HG03196 (cell line): ENCODE results near the gene NHSL2.

Experiments used
- ATAC-seq: cut with Tn5 transposase; IDR thresholded peaks from one replicate; pipeline ENCODE4 v1.9.1; 2021; ENCODE audit not compliant: unreplicated experiment

The NHSL2 gene

DNA sequence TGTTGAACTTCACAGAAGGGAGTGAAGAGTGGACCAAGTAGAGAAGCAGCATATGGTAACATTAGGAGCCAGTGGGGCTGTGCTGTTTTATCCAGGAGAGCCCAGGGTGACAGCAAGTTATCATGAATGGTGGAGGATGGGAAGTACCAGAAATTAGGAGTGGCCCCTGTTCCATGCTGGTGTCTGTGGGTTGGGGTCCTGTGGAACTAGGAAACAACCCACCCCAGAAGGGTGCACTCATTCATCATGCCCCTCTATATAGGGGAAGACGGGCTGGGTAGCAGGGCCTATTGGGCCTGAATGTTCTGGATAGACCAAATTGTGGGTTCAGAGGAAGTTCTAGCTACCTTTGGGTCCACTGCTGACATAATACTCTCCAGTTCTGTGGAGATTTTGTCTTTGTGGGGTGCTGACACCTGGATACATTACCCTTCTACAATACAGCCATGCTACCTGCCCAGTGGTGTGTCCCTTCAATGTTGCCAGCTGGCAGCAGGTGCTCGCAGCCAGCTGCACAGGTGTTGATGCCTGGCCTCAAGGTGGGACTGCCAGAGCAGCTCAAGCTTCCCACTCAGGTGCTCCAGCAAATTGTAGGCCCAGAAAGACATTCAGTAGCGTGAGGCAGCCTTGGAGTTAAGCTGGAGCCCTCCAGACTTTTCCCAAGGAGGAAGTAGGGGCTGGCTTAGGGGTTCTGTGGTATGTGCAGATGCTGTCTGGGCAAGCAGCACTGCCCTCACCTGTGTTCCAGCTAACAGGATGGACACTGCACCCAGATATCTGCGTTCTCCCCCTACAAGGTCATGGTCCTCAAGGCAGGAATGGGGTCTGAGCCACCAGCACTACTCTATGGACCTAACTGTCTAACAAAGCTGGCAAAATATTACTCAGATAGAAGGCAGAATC, 106.5 kb downstream of the NHSL2 start:
- no peak for ATAC-seq

DNA sequence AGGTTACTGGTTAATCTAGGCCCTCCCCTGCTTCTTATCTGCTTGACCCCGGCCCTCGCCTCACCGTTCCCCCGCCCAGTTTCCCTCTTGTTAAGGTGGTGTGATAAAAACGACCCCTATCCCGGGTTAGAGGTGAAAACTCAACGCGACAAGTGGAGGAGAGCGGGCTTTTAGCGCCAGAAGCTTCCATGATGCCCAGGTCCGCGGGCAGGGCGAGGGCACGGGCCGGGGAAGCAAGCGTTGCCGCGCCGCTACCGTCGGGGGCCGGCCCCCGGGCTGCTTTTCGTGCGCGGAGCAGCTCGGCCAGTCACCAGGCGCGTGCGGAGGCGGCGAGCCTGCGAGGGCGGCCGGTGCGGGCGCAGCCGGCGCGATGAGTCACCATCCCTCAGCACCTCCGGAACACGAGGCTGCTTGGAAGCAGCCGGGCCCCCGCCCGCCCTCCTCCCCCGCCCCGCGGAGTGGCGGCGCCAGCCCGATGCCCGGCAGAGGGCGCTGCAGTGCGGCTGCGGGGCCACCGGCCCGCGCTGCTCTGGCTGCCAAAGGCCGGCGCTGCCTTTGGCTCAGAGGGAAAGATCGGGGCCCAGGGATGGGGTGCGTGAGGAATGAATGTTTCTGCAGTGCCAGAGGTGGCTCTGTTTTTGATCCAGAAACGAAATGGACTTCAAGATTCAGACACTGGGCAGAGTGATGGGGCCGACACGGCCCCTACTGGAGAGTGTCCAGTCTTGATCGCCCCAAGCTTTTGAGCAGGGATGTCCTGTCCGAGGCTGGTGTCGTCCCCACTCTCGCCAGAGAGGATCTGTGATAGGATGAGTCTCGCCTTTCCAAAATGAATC, 107.8 kb downstream of the NHSL2 start:
- peak; percentile 67 for ATAC-seq

DNA sequence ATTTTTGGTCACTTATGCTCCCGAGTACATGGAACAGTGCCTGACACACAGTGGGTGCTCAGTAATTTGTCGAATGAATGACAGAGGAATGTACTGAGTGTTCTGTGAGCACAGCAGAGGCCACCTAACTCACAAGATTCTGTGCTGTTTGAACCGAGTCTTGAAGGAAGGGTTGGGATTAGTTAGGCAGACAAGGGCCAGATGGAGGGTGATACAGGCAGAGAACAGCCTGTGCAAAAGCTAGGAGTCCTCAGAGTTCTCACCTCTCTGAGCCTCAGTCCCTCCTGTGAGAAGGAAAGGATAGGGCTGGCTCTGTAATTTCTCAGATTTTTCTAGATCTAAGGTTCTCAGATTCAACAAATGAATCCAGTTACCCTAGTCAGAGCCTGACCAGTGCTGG, 108.8 kb downstream of the NHSL2 start:
- no peak for ATAC-seq

DNA sequence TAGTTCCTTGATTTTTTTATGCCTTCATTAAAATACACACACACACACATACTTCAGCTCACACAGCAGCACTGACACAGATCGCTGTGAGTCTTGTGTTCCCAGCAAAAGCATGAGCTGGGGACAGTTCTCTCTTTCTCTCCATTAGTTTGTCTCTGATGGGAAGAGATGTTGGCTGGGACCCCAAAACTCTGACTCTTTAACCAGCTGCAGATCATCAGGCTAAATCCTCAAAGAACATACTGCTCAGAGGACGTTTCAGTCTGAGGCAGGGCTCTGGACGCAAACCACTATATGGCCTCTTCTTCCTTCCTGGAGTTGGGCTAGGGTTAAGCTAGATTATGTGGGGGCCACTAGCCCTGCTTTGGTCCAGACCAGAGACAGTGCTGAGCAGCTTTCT, 109.6 kb downstream of the NHSL2 start:
- ATAC-seq: no peak

DNA sequence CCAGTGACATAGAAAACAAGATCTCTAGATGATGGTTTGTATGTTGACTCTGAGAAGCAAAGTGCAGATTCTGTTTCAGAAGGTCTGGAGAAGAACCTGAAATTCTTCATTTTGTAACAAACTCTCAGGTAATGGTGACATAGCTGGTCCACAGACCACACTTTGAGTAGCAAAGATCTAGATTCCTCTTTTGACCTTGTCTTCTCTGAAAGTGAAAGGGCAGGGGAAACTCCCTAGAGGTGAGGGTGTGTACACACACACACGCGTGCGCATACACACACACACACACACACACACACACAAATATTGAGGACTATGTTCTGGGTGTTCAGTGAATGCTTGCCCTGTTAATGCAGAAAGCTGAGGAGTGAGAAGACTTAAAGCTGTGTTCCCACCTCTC, 110.1 kb downstream of the NHSL2 start:
- ATAC-seq: no peak

DNA sequence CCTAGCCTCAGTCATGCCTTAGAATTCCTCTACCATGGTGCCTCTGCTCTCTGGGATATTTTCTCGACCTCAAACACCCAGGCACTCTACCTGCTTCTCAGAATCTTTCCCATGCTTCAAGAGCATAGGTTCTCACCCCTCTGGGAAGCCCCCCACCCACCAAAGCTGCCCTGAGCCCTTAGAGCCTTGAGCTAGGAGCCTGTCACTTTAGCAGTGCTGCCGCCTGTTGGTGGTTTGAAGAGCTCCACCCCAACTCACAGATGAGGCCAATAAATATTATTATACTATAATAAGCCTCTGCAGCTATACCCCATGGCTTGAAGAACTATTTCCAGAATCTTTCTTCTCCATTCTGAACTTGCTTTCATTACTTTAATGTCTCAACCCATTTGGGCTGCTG, 111.3 kb downstream of the NHSL2 start:
- ATAC-seq: no peak

DNA sequence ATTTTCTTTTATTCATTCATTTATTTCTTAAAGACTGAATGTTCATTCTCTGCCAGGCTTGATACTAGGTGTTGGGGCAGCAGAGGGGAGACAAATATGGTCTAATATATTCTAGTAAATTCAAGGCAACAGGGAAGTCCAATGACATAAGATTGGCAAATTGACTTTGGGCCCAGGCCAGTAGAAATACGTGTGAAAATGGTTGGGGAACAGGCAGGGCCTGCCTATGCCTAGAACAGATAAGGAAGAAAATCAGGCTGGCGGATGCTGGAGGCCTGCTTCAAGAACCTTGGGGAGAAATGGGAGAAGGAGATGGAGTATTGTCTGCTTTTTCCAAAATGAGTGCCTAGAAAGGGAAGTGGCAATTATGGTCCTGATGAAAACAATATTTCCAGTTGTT, 112.4 kb downstream of the NHSL2 start:
- no peak for ATAC-seq

DNA sequence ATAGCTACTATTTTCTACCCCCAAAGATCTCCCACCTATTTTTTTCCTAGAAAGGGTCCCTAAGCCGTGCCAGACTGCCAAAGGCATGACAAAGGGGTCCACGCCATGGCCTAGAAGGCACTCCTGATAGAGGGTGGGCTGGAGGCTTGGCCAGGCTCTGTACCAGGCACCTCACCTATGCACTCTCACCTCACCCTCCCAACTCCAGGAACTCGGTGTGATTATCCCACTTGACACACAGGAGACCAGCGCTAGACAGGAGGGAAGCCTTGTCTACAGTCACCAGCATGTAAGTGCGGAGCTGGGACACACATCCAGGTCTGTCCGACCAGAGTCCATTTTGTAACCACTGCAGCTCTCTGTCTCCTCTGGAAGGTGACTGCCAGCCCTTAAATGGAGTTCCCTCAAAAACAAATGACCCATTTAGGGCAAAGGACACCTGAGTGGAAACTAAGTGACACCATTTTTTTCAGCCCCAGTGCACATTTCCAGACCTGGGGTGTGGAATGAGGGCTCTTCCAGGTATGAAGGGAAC, 114.7 kb downstream of the NHSL2 start:
- no peak for ATAC-seq

DNA sequence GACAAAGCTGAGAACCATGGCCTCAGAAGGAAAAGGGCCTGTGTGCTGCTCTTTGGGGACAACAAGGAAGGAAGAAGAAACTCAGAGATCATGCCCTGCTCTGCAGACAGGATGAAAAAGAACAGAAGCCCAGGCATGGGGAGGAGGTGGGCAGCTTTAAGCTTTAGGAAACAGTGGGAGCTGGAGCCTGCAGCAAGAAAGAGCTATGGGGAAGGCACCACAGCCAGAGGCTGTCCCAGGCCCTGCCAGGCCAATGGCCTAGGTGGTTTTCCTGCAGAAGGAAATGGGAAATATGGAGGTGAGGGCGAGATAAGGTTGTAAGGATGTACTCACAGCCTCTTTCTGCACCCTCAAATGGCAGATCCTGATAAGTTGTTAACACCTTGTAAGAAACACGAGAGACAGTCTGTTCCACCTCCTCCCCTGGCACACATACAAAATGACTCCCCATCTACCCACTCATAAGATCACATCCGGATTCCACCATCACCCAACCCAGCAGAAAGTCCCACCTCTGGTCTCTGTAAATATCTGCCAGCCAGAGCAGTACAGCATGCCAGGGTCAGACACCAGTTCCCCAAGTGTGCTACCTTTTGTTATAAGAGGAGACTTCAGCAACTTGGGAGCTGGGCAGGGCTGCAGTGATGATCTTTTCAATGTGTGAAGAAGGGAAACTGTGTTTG, 115.8 kb downstream of the NHSL2 start:
- no peak for ATAC-seq

DNA sequence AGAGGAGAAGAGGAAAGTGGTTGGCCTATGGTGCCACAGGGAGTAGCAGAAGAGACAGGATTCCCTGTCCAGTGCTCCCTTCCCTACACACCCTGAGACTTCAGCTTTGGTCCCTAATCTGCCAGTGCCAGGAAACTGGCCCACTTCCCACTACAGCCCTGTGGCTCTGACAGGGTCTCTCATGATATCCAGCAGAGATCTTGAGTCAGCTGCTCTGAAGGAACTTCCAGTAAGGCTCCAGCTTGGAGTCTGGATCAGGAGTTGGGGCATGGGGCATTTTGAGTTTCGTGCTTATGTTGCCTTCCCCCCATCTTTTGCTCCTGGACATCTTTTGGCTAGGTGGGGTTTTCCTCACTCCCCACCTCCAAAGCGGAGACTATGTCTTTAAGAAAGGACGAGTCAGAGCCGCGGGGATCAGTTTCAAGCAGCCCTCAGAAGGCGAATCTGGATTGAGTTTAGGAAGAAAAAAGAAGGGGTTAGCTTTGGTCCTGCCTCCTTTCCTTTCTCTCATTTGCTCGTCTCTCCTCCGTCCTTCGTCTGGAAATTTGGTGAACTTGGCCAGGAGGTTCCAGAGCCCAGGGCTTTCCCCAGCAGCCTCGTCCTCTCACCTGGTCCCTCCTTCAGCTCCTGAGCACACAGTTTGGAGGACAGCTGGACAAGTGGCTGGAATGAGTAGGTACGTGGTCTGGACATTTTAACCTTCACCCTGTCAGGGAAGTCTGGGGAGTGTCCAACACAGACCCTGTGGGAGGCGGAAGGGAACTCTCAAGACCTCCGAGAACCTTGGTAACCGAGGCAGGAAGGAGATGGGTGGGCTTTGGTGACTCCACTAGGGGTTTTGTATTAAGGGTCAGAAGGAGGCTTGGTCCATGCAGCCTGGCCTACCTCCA, 116.6 kb downstream of the NHSL2 start:
- ATAC-seq: no peak

DNA sequence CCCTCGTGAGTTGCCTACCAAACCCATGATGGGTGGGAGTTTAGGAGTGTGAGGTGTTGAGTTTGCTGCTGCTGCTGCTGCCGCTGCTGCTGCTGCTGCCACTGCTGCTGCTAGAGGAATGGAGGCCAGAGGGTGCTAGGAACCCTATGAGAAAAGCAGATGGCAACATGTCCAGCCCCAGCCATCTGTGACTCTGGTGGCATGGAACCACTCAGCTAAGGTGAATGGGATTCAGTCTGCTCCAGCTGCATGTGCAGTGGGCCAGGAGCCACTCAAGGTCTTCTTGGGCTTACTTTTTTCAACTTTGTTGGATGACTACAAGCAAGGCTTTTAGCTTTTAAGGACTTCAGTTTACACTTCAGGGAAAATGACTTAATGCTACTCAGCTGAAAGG, 117.3 kb downstream of the NHSL2 start:
- no peak for ATAC-seq

DNA sequence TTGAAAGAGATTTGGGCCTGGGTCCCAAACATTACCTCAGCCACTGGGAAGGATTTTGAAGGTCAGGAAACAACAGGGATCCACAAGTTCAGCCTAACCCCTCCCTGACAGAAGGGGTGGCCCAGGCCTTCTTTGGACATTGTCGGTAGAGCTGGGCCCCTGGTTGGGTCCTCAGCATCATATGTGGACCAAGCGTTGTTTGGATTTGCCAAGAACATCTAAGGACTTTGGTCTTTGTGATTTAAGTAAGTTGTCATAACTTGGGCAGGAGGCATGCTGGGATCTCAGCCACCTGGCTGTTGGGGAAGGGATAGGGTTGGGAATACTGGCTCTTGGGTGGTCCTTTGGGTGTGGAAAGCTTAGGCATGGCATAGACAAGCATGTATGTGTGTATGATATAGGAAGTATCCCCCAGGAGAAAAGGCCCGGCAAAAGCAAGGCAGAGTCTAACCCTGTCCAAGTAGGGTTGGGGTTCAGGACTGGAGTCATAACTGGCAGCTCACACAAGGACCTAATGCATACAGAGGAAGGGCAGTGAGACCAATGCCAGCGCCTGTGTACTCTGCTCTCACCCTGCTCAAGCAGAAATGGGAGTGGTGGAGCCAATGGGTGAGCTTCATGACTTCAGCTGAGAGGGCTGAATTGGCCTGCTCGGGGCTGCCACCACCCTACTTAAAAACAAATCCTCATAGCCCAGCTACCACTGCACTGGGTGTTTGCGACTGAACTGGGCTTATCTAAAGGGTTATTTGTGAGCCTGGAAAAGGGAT, 118.2 kb downstream of the NHSL2 start:
- no peak for ATAC-seq

DNA sequence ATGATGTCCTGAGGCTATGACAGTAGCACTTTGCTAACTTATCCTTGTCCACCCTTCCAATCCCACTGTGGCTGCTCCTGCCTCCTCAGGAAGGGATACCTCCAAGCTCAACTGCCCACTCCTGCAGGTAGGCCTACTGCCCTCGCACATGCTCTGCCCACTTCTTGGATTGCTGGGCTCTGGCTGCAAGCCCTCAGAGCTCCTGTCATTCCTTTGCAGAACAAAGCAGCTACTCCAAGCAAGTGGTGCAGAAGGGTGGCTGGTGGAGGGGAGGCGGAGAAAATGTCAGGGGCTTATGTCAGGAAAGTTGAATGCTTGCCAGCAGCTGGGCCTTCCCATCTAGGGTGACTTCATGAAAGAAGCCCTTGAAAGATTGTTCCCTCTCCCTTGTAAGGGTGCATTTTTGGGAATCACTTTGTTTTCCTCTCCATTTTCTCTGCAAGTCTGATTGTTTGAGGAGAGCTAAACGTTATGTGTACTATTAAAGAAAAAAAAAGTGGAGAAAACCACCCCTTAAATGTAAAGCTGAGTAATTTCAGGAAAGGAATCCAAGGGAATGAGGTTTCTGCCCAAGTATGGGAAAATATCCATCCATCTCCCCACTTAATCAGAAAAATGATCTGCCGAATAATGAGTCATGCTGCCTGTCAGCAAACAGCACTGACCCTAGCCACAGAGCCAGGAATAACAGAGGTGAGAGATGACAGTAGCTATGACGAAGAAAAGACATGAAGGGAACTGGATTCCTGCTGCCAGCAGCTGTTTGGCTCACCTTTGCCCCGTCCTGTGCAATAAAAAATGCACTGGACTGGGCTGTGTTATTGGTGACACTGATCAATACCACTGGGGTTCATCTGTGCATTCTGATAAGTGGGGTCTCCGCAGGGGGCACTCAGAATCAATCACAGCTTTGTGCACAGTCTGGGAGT, 119.1 kb downstream of the NHSL2 start:
- no peak for ATAC-seq

DNA sequence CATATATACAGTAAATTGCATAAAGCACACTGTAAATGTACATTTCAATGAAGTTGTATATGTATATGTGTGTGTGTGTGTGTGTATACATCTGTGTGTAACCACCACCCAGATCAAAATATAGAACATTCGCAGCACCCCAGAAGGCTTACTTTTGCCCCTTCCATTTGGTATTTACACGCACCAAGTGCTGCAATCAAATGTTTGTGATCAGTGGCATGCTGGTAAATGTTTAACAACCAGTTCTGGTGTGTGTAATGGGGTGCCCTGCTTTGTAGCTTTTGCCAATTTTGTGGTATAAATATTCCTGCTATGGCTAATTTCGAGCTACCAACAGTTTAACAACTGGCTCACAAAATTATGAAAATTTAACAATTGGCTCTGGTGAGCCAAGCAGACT, 119.8 kb downstream of the NHSL2 start:
- no peak for ATAC-seq

DNA sequence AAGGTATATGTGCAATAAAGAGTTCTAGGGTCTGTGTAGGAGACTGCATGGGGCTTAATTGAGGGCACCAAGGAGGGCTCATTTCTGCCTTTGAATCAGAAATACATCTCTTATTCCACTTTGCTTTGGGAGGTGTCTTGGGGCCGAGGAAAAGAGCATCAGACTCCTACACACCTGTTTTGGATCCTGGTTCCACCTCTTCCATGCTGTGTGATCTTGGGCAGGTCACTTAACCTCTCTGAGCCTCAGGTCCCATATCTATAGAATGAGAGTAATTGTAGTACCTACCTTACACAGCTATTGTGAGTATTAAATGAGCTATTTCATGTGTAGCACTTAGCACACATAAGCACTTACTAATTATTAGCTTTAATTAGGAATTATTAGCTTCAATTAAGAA, 120.5 kb downstream of the NHSL2 start:
- ATAC-seq: no peak

DNA sequence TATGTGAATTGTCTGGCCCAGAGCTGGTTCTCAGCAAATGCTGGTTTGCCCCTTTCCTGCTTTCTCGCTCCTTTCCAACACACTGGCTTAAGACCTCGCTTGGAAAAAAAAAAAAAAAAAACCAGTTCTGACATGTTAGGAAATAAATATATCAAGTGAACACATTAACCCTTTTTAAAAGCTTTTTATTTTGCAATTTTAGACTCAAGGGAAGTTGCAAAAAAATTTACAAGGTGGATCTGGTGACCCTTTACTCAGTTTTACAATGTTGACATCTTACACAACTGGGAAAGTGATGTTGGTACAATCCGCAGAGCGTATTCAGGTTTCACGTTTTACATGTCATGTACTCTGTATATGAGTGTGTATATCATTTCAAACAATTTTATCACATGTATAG, 121.0 kb downstream of the NHSL2 start:
- no peak for ATAC-seq

DNA sequence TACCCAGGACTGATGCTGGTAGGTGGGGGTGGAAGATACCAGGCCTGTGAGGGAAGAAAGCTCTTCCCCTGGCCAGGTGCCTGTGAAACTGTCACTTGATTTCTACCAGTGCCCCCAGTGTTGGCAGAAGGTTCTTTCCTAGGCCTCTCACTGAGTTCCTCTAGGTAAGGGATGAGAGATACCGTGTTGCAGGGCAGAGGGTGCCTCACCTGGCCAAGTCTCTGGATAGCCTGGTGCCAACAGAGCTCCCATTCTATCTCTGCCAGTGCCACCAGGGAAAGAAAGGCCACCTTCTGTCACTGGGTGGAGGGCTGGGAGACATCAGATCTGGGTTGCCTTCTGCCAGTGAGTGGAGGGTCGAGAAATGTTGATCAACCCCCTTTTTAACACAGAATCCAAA, 127.0 kb downstream of the NHSL2 start:
- ATAC-seq: no peak

DNA sequence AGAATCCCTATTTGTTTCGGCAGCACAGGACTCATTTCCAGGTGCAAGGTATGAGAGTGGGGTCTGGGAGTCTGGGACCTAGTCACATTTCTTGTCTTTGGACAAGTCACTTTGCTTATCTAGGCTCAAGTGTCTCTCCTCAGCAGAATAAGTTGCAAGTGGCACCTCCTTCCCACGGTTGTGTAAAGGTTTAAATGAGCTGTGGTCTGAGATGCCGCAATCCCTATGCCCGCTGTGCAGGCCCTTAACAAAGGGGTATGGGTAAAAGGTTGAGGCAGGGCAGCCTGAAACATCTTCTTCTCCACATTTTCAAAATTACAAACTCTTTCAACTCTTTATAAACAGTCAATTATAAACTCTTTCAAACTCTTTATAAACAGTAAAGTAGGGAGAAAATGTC, 127.4 kb downstream of the NHSL2 start:
- ATAC-seq: no peak

DNA sequence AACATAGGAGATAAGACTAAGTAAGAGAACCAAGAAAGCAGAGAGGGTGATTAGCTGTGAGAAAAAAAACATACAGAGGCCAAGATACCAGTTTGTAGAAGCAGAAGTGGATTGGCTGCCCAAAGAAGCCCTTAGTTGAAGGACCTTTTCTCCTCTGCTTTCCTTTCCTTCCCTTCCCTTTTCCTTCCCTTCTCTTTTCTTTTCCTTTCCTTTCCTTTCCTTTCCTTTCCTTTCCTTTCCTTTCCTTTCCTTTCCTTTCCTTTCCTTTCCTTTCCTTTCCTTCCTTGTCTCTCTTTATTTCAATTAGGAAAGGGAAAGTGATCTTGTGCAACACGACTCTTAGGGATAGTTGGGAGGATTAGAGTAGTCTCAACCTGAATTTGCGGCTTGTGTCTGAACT, 128.2 kb downstream of the NHSL2 start:
- no peak for ATAC-seq
